ENCODE measurements around the gene SRXN1. TPM values are rescaled to one million over a fixed set of nuclear protein-coding genes. Genes with fewer than 3 reads are reported as not detected.

SRXN1 gene
- total and polyA plus RNA-seq, 9 of the 15 experiments (the other 6 are each of a cell fraction or from before 2014, with no cell fraction given): 6.8 to 36.4 (median 21.6) TPM

- TF ChIP-seq UBTF (IDR thresholded peaks at IDR 0.05; ENCODE audit: borderline replicate concordance in 1 of 2, low read depth in 2 of 2, low read length in 2 of 2) (peak; percentile 98 to 100), STAT6 (CRISPR knock-in tag; IDR thresholded peaks at IDR 0.05) (no peak), ESRRA (IDR thresholded peaks at IDR 0.05; ENCODE audit: borderline replicate concordance, low read depth) (no peak), NR2C1 (IDR thresholded peaks at IDR 0.05) (no peak), NR2C1 (tag; IDR thresholded peaks at IDR 0.05) (no peak), ZNF23 (CRISPR knock-in tag; IDR thresholded peaks at IDR 0.05) (no peak), CBX8 (IDR thresholded peaks at IDR 0.05; ENCODE audit: borderline replicate concordance, extremely low read depth, low read depth, low read length, poor library complexity, severe bottlenecking) (no peak), ZNF174 (CRISPR knock-in tag; IDR thresholded peaks at IDR 0.05) (no peak), LEF1 (IDR thresholded peaks at IDR 0.05) (no peak), ZNF717 (CRISPR knock-in tag; IDR thresholded peaks at IDR 0.05) (no peak), ZNF764 (CRISPR knock-in tag; IDR thresholded peaks at IDR 0.05; ENCODE audit: low read depth) (no peak), E2F3 (CRISPR knock-in tag; IDR thresholded peaks at IDR 0.05) (peak; percentile 84; the same call in 1 of the 2 replicates), KDM4B (IDR thresholded peaks at IDR 0.05; ENCODE audit: borderline replicate concordance in 2 of 2, low read depth in 1 of 2) (no peak), PYGO2 (tag; IDR thresholded peaks at IDR 0.05) (no peak), GTF2F1 (IDR thresholded peaks at IDR 0.05; ENCODE audit: low read depth, low read length) (no peak), CUX1 (CRISPR knock-in tag; IDR thresholded peaks at IDR 0.05) (no peak)
Observed at GRCh38 chr20:675453-676314, 22.7 kb upstream of the SRXN1 start, which contains the start of gene SCRT2 (continued).

Measured in K562 (cell line).